ENCODE data around the gene BHLHA15. TPM values are rescaled to one million over a fixed set of nuclear protein-coding genes. Genes with fewer than 3 reads are reported as not detected.

BHLHA15 gene
- total and polyA plus RNA-seq, 9 of the 15 experiments (the other 6 are each of a cell fraction or from before 2014, with no cell fraction given), result 0.22 to 2.0 (median 1.1) TPM; not detected in 4

DNA sequence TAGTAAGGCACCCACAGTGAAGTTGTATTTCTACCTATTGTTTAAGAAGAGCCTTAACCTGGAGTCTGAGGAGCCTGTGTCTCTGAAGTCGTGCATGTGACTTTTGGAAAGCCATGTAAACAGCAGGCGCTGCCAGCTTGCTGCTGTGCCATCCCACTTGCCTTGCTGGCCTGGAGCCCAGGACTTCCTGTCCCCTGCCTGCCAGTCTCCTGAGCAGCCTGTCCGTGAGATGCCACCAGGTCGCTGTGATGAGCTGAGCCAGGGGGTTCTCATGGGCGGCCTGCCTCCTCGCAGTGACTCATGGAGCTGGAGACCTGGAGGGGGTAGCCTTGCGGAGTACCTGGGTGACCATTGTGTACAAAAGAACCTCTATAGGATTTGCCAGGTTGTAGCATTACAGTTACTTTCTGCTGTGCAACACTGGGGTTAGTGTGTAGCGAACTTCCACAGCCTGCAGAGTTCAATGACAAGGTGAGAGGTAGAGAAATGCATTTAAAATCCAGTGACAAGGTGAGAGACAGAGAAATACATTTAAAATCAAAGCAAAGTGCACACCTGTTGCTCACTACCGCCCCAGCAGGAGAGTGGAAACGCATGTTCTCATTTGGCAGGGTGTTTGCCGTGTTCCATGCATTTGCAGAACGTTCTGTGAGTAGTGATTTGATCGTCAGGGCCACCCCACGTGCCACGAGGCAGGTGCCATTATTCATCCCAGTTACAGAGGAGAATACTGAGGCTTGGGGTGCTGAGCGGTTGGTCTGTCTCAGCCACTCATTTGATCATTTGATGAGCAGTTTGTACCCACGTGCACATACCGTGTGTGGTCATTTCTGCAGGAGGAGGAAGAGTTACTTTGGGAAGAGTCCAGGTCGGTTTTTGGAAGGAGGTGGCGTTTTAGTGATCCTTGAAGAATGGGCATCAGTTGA lies 36.6 kb upstream of the BHLHA15 start:
- POLR2A ChIA-PET, result interaction anchor here (1.0 kb wide), 1 partner anchor 152 kb away, joined by 3 read pairs; no protein-coding TSS in a partner anchor
- Histone ChIP-seq H3K9ac (ENCODE audit: insufficient read depth in 1 of 2, low read depth in 2 of 2, low read length in 2 of 2) (peak overlapping the region in 1 of 2 experiments; percentile 39; a peak in 1 of 4 replicates), H3K9me3 (replicated peaks; ENCODE audit: control insufficient read depth, insufficient read depth, low read depth, low read length) (no peaks in the 10 kb centered on the region), H3K36me3 (ENCODE audit: control insufficient read depth, insufficient read depth, low read length) (peaks cover 44% of the 10 kb centered on the region), H3K9me1 (ENCODE audit: control insufficient read depth, insufficient read depth, low read length) (peaks cover 13% of the 10 kb centered on the region), H3K27ac (ENCODE audit: extremely low read depth, low read depth, low read length) (no peak overlapping the region), H3K4me2 (ENCODE audit: insufficient read depth, low read length) (peak overlapping the region; percentile 32), H3K4me1 (replicated peaks in 1 of 2; ENCODE audit: control insufficient read depth in 2 of 2, insufficient read depth in 2 of 2, low read length in 2 of 2) (peaks cover 14 to 15% of the 10 kb centered on the region in 2 experiments), H3K79me2 (ENCODE audit: control insufficient read depth, insufficient read depth, low read length) (no peaks in the 10 kb centered on the region), H3K27me3 (ENCODE audit: control insufficient read depth in 2 of 2, insufficient read depth in 2 of 2, low read length in 2 of 2) (no peaks in the 10 kb centered on the region), H3K4me3 (no peak overlapping the region), H4K20me1 (replicated peaks; ENCODE audit: control insufficient read depth, insufficient read depth, low read length) (peaks cover 11% of the 10 kb centered on the region; the same call in 1 of the 2 replicates), H2AFZ (ENCODE audit: low read depth, low read length) (no peak overlapping the region)
- BruUV-seq (replicated peaks), result no TSS peak
- WGBS (ENCODE audit: insufficient coverage, low coverage, missing lambda C conversion rate), result 69% methylated on average over 20 of the region's 20 CpGs
- TF ChIP-seq TAF7 (tag; IDR thresholded peaks at IDR 0.05), result no peak
- TF ChIP-seq POLR2AphosphoS5 (IDR thresholded peaks at IDR 0.05; ENCODE audit: control insufficient read depth, insufficient read depth, low read depth, low read length), result 0 out of 2 replicates have a peak, but pooled peaks have one; percentile 9
- TF ChIP-seq SIN3A (IDR thresholded peaks at IDR 0.05; ENCODE audit: borderline replicate concordance in 2 of 2, control insufficient read depth in 1 of 2, low read depth in 2 of 2, low read length in 2 of 2), result no peak
- TF ChIP-seq ZFX (CRISPR knock-in tag; IDR thresholded peaks at IDR 0.05), result no peak
- no peak for TF ChIP-seq KDM5B (IDR thresholded peaks at IDR 0.05; ENCODE audit: insufficient replicate concordance, low read depth, low read length)
- TF ChIP-seq, protein P1, sequence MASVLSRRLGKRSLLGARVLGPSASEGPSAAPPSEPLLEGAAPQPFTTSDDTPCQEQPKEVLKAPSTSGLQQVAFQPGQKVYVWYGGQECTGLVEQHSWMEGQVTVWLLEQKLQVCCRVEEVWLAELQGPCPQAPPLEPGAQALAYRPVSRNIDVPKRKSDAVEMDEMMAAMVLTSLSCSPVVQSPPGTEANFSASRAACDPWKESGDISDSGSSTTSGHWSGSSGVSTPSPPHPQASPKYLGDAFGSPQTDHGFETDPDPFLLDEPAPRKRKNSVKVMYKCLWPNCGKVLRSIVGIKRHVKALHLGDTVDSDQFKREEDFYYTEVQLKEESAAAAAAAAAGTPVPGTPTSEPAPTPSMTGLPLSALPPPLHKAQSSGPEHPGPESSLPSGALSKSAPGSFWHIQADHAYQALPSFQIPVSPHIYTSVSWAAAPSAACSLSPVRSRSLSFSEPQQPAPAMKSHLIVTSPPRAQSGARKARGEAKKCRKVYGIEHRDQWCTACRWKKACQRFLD (CRISPR knock-in tag; IDR thresholded peaks at IDR 0.05), result no peak
- no peak for TF ChIP-seq SAFB2 (IDR thresholded peaks at IDR 0.05; ENCODE audit: borderline replicate concordance, low read depth, low read length, severe bottlenecking)
- intact Hi-C loops (cut with micrococcal nuclease), result no loop called here
- CTCF ChIA-PET (ENCODE audit: low intra/inter-chr PET ratio), result no interaction called here
- FAIRE-seq (peak; percentile 69), ATAC-seq (peak; percentile 55), DNase-seq (ENCODE audit: extremely low read depth in 1 of 4, low spot score in 3 of 4) (peak in 1 of 4 experiments; percentile 6)
- in situ Hi-C loops (cut with MboI), result loop anchor here (5.0 kb wide), 1 partner anchor 152 kb away; no protein-coding TSS in a partner anchor

All from K562 (cell line).